A673 (cell line): ENCODE data around the gene EIF2B1. TPM values are rescaled to one million over a fixed set of nuclear protein-coding genes. Genes with fewer than 3 reads are reported as not detected.

Source experiments
- BruUV-seq: library from RNA; stranded (reverse); fragments of 400-500 nt; replicated peaks from 2 replicates; lab custom pipeline; 2021; lab: Mats Ljungman, UMichigan
- CTCF ChIA-PET: fragments of 300-600 bp; sonication (Branson Sonifier 250); formaldehyde crosslinking; loops from one replicate; lab custom pipeline; 2022; ENCODE audit warnings: antibody characterized with exemption; lab: Charles Lee
- POLR2A ChIA-PET: fragments of 300-600 bp; sonication (Branson Sonifier 250); formaldehyde crosslinking; loops from one replicate; lab custom pipeline; 2022; ENCODE audit warnings: antibody characterized with exemption; ENCODE audit not compliant: low non-redundant PET; lab: Charles Lee
- DNase-seq: peaks from one replicate; pipeline ENCODE4 v3.0.0-alpha.2; 2015; ENCODE audit warnings: low spot score
- H3K27ac ChIP-seq: fragments of 200-600 bp; sonication (generic); 2 replicates; pipeline ENCODE4 v1.5.1; 2016; ENCODE audit warnings: mixed run types, low read depth, mild to moderate bottlenecking, mixed read lengths, antibody characterized with exemption, low read length; ENCODE audit not compliant: poor library complexity, severe bottlenecking
- H3K27me3 ChIP-seq: fragments of 200-600 bp; sonication (generic); replicated peaks from 2 replicates; pipeline ENCODE4 v1.6.1; 2017; ENCODE audit warnings: mixed run types, low read depth, mild to moderate bottlenecking, mixed read lengths, antibody characterized with exemption, low read length; ENCODE audit not compliant: insufficient read depth, poor library complexity
- H3K36me3 ChIP-seq: fragments of 200-600 bp; sonication (generic); 2 replicates; pipeline ENCODE4 v1.6.1; 2016; ENCODE audit warnings: mixed run types, mild to moderate bottlenecking, mixed read lengths, antibody characterized with exemption, low read length; ENCODE audit not compliant: insufficient read depth, poor library complexity, severe bottlenecking
- H3K4me1 ChIP-seq: fragments of 200-600 bp; sonication (generic); 2 replicates; pipeline ENCODE4 v1.6.1; 2017; ENCODE audit warnings: mixed run types, mild to moderate bottlenecking, mixed read lengths, antibody characterized with exemption, low read length; ENCODE audit not compliant: insufficient read depth, poor library complexity, severe bottlenecking
- H3K4me3 ChIP-seq: fragments of 200-600 bp; sonication (generic); 2 replicates; pipeline ENCODE4 v1.5.1; 2016; ENCODE audit warnings: low read depth, mixed run types, mild to moderate bottlenecking, mixed read lengths, low read length; ENCODE audit not compliant: poor library complexity, severe bottlenecking
- H3K9me3 ChIP-seq: fragments of 200-600 bp; sonication (generic); 2 replicates; pipeline ENCODE4 v1.6.1; 2016; ENCODE audit warnings: mixed run types, low read depth, mild to moderate bottlenecking, mixed read lengths, antibody characterized with exemption, low read length; ENCODE audit not compliant: poor library complexity, severe bottlenecking
- CTCF ChIP-seq: fragments of 300-800, 200-600 bp; sonication (generic); conservative IDR thresholded peaks from 2 replicates; pipeline ENCODE4 v1.5.1; 2017; ENCODE audit warnings: low read depth, mild to moderate bottlenecking, antibody characterized with exemption, low read length, moderate library complexity, mixed read lengths
- EZH2 ChIP-seq: fragments of 200-600 bp; sonication (generic); IDR thresholded peaks from 2 replicates; pipeline ENCODE4 v1.6.1; 2017; ENCODE audit warnings: borderline replicate concordance, low read depth, mild to moderate bottlenecking, mixed read lengths, antibody characterized with exemption, low read length; ENCODE audit not compliant: poor library complexity, severe bottlenecking
- intact Hi-C: fragments of 100-400 bp; cut with micrococcal nuclease; formaldehyde crosslinking; loops from one replicate; pipeline ENCODE4 v1.10.0; 2022; ENCODE audit not compliant: unreplicated experiment
- total RNA-seq: library from RNA; stranded (reverse); gene quantifications from 2 replicates; pipeline ENCODE4 v1.2.3, GENCODE V29; 2021

EIF2B1 gene
- total RNA-seq, 1 experiment from 2014 or later = 62.0 TPM

- peaks cover 90% of the 10 kb centered on the region for H3K36me3 ChIP-seq
- H3K27me3 ChIP-seq = no peaks in the 10 kb centered on the region
- CTCF ChIA-PET = no interaction called here
- H3K4me1 ChIP-seq = no peaks in the 10 kb centered on the region
- no peak overlapping the region for H3K4me3 ChIP-seq
- intact Hi-C loops = no loop called here
- POLR2A ChIA-PET = no interaction called here
- H3K9me3 ChIP-seq = no peaks in the 10 kb centered on the region
- no peak for TF ChIP-seq EZH2
- no peak for TF ChIP-seq CTCF
- no TSS peak for BruUV-seq
- H3K27ac ChIP-seq = no peak overlapping the region
- DNase-seq = no peak
Measured at GRCh38 chr12:123621619-123622530, 11.6 kb downstream of the EIF2B1 start.

- ChIA-PET POLR2A (no interaction called here), CTCF (no interaction called here)
- Histone ChIP-seq H3K36me3 (peaks cover 90% of the 10 kb centered on the region), H3K4me1 (no peaks in the 10 kb centered on the region), H3K27ac (no peak overlapping the region), H3K9me3 (no peaks in the 10 kb centered on the region), H3K27me3 (no peaks in the 10 kb centered on the region), H3K4me3 (no peak overlapping the region)
- BruUV-seq = TSS peak; percentile 76
- TF ChIP-seq CTCF (no peak), EZH2 (no peak)
- intact Hi-C loops = no loop called here
- DNase-seq = no peak
Measured at GRCh38 chr12:123621101-123621500, 12.4 kb downstream of the EIF2B1 start.

- peaks cover 92% of the 10 kb centered on the region for H3K36me3 ChIP-seq
- intact Hi-C loops = no loop called here
- ChIA-PET POLR2A (no interaction called here), CTCF (no interaction called here)
- H3K9me3 ChIP-seq = no peaks in the 10 kb centered on the region
- H3K27ac ChIP-seq = no peak overlapping the region
- no peak for DNase-seq
- no peaks in the 10 kb centered on the region for H3K4me1 ChIP-seq
- BruUV-seq = no TSS peak
- TF ChIP-seq CTCF = no peak
- TF ChIP-seq EZH2 = no peak
- H3K27me3 ChIP-seq = no peaks in the 10 kb centered on the region
- H3K4me3 ChIP-seq = no peak overlapping the region
Measured at GRCh38 chr12:123617580-123617979, 15.9 kb downstream of the EIF2B1 start.
